Measurements from ENCODE around the gene KLHL29. TPM values are rescaled to one million over a fixed set of nuclear protein-coding genes. Genes with fewer than 3 reads are reported as not detected.
"Not testable (repeated sequence)": the region's sequence is repeated elsewhere in the genome, so short reads cannot be mapped to it uniquely, and the experiment has no call there.

KLHL29 gene
- polyA plus RNA-seq, 3 donors: 11.8 to 16.7 (median 15.2) TPM

DNA sequence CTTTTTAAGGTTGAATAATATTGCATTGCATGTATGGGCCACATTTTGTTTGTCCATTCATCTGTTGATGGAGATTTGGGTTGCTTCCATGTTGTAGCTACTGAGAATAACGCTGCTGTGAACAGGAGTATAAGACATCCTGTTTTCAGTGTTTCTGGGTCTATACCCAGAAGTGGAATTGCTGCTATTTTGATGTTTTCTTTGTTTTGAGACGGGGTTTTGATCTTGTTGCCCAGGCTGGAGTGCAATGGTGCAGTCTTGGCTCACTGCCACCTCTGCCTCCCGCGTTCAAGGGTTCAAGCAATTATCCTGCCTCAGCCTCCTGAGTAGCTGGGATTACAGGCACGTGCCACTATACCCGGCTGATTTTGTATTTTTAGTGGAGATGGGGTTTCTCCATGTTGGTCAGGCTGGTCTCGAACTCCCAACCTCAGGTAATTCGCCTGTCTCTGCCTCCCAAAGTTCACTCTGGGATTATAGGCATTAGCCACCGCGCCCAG, 6.3 kb downstream of the KLHL29 start:
- DNase-seq: not testable (repeated sequence)

DNA sequence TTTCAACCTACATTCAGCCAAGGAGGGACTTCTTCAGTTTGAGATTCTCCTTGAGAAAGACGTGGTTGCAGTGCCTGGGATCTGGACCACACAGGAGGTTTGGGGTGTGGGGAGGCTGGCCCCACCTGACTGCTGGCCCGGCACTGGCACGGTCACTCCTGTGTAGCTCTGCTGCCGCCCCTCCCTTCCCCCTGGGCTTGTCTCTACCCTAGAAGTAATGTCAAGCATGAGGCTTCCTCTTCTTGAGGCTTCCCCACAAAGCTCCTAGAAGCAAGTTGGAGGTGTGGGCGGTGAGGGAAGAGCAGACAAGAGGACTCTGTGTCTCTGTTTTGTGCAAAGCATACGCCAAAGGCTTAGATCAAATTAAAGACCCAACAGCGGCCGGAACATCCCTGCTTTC, 8.7 kb downstream of the KLHL29 start:
- DNase-seq: no peak

DNA sequence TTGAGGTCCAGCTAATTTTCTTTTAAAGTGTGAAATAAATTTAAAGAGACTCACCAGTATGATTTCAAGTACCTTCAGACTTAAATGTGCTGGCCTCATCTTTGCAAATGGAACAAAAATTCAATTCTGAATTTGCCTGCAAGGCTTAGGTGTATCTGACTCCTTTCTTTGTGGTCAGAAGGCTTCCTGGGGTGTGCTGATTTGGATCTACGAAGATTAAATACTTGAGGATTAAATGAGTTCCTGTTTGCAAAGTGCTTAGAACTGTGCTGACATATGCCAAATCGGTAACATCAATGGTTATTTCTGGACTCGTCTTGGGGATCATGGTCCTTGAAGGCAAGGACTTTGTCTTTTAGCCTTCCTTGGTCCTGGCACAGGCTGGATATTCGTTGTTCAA, 9.7 kb downstream of the KLHL29 start:
- DNase-seq: no peak

DNA sequence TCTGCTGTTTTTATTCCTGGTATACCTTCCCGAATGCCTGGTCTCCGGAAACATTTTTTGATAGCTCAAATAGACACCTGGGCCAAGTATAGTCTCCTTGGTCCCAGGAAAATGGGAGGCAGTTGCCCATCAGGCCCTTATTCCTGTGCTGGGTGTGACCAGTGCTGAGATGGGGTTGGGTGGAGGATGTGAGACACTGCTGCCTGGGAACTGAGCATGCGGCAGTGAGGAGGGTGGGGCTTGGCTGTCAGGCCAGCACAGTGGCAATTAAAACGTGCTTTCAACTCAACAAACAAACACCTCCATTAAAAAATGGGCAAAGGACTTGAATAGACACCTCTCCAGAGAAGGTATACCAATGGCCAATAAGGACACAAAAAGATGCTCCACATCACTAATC, 12.5 kb downstream of the KLHL29 start:
- DNase-seq: no peak

DNA sequence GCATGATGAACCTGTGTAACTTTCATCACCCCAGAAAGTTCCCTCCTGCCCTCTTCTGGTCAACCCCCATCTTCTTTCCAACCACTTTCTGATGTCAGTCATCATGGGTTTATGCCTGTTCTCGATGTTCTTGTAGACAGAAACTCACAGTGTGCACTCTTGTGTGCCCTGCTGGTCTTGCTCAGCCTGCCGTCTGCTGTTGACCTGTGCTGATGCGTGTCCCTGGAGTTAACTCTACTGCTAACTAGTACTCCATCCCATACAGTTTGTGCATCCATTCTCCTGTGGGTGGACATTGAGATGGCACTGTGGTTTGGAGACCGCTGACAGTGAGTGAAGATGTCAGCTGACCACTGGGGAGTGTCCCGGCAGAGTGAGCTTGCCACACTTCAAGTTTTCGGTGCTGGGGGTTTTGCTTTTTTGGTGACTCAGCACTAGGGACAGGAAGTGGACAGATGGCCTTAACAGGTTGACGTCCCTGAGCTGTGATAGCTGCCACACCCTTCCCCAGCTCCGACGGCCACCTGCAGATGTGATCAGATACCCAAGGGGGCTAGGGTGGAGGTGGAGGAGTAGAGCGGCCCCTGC, 14.8 kb downstream of the KLHL29 start:
- DNase-seq: no peak

DNA sequence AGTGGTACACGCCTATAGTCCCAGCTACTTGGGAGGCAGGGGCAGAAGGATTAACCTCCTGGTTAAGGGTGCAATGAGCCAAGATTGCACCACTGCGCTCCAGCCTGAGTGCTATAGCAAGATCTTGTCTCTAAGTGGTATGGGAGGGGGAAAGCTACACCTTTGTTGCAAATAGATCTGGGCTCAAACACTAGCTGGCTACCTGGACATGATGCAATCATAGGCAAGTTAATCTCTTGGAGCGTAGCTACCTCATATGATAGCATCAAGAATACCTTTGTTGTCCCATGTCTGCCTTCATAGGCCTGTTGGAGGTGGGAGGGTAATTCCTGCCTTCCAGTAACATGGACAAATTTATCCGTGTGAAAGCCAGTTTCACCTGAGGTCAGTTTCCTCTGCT, 15.7 kb downstream of the KLHL29 start:
- DNase-seq: no peak

DNA sequence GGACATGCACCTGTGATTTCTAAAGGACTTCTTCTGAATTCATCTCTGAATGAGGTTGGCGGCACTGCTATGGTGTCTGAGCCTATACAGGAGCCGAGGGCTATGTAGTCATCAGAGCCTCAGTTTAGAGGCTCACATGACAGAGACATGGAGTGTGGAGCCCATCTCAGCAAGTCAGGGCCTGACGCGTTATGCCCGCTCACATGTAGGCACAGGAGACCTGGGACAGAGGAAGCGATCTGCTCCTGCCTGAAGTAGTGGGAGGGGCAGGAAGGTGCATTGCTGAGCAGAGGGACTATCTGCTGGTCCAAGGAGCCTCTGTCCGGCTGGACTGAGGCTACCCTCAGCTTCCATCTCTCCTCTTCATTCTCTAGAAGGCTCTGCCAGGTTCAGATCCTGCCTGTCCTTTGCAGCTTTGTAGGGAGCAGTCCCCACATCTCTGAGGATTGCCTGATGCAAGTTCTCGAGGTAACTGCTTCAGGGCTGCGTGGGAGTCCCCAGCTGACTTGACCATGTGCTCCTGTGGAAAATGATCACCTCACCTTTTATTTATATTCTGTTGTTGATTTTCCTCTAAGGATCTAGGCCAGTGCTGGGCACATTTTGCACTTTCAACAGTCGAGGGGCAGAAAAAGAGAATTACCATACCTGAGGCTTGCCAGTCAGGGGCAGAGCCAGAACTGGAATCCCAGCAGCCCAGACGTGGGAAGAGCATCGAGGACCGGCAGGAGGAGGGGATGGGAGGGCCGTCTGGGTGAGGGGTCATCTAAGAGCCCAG, 16.6 kb downstream of the KLHL29 start:
- no peak for DNase-seq

DNA sequence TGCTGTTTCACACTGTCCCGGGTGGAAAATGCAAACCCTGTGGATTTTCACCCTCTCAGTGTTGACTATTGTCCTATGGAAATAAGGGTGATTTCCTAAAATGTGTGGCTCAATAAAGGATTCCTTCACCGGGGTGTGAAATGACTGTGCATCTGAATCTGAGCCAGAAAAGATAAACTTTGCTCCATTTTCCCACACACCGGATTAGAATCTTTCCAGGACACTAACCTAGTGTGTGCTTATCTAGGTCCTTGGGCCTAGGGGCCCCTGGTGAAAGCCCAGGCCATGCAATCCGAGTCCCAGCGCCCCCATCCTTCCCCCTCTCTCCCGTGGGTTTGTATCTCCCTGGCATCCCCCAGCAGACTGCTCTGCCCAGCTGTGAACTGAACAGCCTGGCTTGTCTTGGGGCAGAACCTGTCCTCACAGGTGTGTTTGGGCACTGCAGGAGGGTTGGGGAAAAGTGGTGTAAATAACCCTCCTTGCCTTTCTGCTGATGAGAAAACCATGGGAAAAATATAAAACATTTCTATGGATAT, 17.3 kb downstream of the KLHL29 start:
- DNase-seq: no peak

DNA sequence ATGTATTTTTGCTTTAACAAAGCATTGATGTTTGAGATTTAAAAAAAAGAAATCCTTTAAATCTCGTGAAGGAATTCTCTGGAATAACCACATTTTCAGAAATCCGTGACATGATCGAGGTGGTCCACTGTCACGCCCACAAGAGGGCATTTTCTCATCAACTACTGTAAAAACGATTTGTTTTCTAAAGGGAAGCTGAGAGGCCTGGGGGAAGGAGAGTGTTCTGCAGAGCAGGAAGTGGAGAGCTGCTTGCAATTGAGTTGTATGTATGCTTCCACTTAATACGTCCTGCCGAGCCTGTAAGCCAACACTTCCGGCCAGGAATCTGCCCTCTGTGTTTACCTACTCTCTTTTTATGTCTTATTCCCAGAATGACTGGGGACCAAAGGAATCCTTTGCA, 19.4 kb downstream of the KLHL29 start:
- DNase-seq: peak; percentile 77

DNA sequence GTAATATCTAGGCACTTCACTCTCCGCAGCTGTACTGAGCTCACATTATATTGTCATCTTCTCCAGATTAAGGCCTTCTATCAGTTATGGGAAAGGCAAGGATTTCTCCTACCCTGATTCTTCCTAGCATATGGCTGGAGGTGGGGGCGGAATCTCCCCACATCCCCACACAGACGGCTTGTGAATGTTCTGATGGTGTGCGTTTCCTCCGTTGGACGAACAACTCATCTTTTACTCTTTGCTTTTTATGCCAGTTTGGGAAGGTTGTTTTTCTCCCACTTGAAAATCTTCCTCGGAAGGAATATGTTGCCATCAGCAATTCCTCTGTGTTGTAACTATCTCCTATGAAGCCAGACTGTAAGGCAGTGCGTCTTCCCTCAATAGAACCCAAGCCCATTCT, 24.3 kb downstream of the KLHL29 start:
- no peak for DNase-seq

DNA sequence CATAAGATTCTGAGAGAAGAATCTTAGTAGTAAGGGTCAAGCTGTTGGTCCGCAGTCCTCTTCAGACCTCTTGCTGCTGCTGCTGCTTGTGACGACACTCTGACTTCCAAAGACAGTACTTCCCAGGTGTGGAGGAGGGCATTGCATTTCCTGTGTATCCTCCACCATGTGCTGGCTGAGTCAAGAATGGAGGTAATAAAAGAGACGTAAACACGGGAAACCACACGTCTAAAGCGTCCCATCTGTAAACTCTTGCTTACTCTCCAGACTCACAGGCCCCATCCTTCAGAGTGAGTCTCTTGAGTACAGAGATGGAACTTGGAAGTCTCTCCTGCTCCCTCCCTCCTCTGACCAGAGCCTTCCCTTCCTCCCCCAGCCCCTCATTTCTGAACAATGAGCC, 25.6 kb downstream of the KLHL29 start:
- no peak for DNase-seq

DNA sequence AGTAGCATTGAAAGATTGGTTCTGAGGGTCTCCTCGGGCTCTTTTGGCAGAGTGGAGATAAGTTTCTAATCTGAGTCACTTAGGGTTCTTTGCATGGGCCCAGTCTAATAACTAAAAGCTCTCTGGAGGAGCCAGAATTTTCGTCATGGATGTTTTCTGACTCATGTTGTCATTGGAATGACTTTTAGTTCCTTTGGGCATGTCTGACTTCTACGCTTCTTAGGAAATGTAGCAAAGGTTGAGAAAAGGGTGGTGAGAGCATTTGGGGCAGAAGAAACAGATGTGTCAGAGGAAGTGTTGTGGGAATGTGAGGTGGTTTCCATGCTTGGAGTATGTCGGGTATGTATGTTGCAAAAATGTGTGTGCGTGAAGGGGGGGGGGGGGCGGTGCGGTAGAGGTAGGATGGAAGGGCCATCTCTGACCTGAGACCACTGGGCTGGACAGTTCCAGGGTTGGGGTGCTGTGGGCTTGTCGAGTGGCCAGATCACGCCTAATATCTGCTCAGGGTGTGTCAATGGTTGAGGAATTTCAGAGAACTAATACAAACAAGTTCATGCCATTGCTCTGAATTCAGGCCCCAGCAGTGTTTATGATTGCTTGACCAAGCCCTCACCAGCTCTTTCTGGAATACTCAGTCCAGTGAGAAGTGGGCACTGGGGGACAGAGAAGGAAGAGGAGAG, 26.9 kb downstream of the KLHL29 start:
- DNase-seq: no peak

DNA sequence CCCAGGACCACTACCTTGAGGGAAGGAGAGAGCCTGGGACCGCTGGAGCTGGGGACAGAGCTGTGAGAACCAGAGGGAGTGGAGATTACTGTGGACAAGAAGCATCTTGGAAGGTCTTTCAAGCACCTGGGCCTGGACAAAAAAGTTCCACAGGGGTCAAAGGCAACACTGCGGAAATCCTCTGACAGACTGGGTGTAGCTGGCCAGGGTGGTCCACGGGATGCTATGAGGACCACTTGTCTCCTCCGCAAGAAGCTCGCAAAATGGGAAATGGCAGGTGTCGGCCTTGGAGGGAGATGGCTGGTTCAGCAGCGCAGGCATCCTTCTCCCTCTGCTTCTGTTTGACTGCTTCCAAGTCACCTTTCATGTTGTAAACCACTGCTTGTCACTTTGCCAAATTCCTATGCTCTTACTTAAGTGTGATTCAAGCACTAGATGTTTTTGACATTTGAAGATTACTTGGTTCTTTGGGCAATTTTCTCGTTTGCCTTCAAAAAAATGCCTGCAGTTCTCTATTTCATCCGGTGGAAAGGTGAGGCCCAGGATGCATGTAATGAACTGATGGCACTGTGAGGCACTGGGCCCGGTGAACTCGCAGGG, 27.7 kb downstream of the KLHL29 start:
- no peak for DNase-seq

DNA sequence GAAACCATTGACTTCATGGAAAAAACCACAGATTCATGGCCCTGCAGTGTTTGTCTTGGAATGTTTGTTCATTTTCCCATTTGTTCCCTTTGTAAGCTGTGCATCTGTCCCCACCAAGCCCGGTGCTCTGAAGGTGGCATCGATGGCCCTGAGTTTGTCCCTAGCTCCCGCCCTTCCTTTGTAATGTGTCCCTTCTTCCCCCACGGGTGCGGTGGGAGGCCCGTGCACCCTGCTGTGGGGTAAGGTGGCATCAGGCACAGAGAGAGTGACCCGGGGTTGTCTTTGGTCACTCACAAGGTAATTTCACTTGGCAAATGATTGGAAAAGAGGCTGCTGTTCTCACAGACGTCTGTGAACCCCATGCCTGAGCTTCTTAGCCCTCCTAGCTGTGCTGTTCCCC, 28.7 kb downstream of the KLHL29 start:
- DNase-seq: no peak

DNA sequence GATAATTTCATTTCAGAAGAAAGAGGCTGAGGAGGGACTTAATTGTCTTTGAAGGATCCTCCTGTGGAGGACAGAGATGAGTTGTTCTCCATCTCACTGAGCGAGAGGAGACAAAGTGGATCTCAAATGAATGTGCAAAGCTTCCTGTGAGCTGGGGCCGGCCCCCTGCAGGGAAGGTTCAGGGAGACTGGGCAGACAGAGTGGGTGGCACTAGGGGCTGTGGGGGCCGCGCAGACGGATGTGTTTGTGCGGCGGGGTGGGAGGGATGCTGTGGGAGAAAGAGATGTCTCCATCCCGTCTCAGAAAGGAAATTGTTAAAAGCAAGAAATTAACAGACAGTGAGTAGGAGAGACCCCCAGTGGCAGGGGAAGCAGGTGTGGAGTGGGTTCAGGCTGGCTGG, 29.1 kb downstream of the KLHL29 start:
- no peak for DNase-seq

DNA sequence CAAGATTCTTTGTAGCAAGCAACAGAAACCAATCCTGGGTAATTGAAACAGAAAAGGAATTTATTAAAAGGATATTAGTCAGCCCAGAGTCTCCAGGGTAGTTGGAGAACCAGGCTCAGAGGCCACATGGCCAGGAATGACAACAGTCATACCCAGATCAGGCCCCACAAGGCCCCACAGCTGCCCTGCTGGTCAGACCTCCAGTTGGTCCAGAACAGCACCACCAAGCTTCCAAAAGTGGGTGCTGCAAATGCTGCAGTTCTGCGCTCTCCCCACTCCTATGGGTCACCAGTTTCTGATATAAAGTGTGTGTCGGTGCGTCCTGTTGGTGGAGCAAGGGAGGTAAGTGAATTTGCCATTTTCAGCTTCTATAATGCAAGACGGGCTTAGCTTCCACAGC, 29.9 kb downstream of the KLHL29 start:
- no peak for DNase-seq

DNA sequence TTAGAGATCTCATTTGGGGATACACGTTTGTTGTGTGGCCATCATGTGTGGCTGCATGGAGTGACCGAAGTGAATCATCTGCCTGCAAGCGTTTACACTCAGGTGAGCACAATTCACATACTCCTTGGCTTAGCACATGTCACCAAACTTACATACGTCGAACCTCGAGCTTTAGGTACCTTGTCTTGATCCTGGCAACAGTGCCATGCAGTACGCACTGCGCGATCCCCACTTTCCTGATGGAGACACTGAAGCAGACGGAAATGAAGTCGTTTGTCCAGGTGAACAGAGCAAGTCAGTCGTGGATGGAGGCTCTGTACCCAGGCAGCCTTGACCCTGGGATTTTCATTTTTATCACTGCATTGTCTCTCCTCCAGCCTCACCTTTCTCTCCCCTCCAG, 32.3 kb downstream of the KLHL29 start:
- no peak for DNase-seq

DNA sequence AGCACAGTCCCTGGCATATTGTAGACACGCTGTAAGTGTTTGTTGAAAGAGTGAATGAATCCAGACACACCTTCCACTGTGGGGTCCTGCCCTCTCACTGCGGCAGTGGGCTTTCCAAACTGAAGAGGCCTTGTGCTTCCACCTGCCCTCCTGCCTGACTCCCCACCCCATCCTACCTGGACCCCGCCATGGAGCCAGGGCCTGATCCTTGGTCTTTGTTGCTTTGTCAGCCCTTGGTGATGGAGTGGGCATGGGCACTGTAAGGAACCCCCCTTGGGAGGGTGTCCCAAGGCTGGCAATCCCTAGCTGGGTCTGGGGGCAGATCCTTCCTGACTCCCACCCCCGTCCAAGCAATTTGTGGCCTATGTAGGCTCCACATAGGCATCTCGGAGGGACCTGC, 33.1 kb downstream of the KLHL29 start:
- DNase-seq: no peak

DNA sequence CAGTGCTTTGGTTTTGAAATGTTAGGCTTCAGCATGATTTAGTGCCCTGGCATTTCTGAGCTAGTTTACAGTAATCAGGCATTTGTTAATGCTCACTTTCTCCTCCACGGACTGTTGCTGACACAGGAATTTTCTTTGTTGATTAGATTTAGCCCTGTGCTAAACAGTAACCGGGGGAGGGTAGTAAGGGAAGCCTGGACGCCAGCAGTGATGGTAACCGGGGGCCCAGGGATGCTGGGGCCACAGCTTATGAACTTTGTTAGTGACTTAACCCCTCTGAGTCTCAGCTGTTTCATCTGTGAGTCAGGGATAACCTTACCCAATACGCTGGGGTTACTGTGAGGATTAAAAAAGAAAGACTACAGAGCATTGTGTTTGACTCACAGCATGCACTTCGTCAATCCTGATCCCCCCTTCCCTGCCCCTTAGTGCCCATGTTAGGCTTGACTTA, 33.5 kb downstream of the KLHL29 start:
- peak; percentile 71 for DNase-seq

DNA sequence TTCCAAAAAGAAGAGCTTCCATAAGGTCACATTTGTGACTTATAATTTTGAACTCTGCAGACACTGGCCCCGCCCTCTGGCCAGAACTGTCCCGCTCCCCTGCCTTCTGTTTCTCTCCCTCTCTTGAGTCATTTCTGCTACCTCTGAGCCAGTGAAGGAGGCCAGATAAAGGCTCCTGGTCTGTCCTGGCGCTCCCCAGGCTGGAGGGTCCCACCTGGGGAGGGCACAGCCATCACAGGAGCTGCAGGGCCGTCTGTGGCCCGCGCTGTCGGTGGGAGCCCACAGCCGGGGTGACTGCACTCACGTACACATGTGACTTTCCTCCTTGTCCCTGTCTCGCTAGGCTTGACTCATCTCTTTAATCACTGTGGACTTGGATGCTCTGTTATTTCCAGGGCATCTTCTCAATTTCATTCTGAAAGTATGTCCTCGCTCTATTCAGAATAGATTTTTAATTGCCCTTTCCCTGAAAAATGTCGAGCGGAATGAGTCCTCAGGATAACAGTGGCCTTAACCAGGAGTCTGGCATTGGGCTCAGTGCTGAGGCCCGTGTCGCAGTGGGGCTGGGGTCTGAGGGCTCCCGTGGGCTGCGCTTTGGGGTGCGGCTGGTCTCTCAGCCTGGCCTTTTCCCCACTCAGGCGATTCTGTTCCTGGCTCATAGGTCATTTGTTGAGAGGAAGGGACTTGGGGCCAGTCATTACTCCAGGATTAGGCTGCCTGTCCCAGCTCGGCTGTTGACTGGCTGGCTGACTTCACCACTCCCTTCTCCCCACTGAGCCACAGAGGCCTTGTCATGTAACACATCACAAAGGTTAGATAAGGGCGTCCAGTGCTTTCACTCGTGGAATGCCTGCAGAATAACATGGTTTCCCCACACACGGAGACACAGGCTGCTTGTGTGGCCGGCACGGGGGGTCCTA, 34.5 kb downstream of the KLHL29 start:
- DNase-seq: no peak

All from renal pelvis (tissue), 4 donors.